Fibroblast of villous mesenchyme (primary cell): Measurements from ENCODE around the gene CD163L1. TPM values are rescaled to one million over a fixed set of nuclear protein-coding genes. Genes with fewer than 3 reads are reported as not detected.

ENCODE experiments used
- DNase-seq: peaks from one replicate; pipeline ENCODE4 v3.0.0-alpha.2; 2010; ENCODE audit warnings: low read depth
- H3K4me3 ChIP-seq: 2 replicates; pipeline ENCODE4 v1.5.1; 2011; ENCODE audit warnings: low read depth, mild to moderate bottlenecking, low read length
- total RNA-seq: library from RNA; depleted of rRNA; stranded (reverse); fragments of >200 nt; gene quantifications from 2 replicates; pipeline ENCODE4 v1.2.3, GENCODE V29; 2012
- TF ChIP-seq, protein P1 (sequence below): IDR thresholded peaks from 2 replicates; pipeline ENCODE4 v1.5.1; 2012; ENCODE audit warnings: low read depth, mild to moderate bottlenecking, low read length; ENCODE audit not compliant: insufficient read depth

The CD163L1 gene
- 7.3 and 11.0 TPM in 2 replicates for total RNA-seq

DNA sequence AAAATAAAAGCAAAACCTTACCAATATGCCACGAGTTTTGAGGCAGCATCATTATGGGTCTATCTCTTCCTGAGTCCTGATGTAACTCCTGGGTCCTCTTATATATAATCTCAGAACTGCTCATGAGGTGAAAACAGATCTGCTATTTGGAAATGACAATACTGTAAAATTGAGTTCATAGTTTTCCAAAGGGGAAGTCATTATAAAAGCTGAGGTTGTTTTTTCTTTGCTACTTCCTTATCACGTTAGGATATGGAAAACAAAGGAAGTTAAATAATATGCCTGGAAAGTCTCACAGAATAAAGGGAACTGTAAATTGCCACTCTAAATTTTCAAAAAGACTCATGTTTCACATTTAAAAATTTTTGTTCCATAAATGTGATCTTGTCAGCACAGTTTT is at the start of gene CD163L1:
CD163L1 (minus strand) TSS at position 78 of the 400 bp plus-strand sequence; CDS start at position 52, 26 bp downstream.
- TF ChIP-seq, protein P1, sequence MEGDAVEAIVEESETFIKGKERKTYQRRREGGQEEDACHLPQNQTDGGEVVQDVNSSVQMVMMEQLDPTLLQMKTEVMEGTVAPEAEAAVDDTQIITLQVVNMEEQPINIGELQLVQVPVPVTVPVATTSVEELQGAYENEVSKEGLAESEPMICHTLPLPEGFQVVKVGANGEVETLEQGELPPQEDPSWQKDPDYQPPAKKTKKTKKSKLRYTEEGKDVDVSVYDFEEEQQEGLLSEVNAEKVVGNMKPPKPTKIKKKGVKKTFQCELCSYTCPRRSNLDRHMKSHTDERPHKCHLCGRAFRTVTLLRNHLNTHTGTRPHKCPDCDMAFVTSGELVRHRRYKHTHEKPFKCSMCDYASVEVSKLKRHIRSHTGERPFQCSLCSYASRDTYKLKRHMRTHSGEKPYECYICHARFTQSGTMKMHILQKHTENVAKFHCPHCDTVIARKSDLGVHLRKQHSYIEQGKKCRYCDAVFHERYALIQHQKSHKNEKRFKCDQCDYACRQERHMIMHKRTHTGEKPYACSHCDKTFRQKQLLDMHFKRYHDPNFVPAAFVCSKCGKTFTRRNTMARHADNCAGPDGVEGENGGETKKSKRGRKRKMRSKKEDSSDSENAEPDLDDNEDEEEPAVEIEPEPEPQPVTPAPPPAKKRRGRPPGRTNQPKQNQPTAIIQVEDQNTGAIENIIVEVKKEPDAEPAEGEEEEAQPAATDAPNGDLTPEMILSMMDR = no peak

GRCh38 chr12:7493006-7493405 is 49.1 kb upstream of the CD163L1 start:
- no peak for DNase-seq
- TF ChIP-seq, protein P1 = no peak
- no peak overlapping the region for H3K4me3 ChIP-seq

More for the DNA sequence above, at the start of gene CD163L1:
- DNase-seq = no peak
- no peak within 1 kb of the TSS for H3K4me3 ChIP-seq

DNA sequence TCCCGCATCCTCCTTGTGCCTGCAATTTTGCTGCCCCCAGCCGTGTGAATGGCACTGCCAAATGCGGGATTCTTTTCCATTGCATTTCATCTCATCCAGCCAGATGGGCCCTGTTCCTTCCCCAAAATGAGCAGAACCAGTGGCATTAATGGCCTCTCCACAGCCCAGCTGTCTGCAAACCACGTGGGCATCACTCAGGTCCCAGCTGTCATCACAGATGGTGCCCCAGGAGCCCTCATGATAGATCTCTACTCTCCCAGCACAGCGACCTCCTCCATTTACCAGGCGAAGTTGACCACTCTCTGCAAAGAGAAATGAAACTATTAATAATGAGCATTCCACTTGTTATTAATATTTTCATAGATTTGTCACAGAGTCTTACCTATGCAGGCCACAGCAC is 42.6 kb upstream of the CD163L1 start:
- TF ChIP-seq, protein P1 = no peak
- H3K4me3 ChIP-seq = no peak overlapping the region
- DNase-seq = no peak

- no peak overlapping the region for H3K4me3 ChIP-seq
- DNase-seq = no peak
- TF ChIP-seq, protein P1 = no peak
Observed at GRCh38 chr12:7485095-7485494, 41.1 kb upstream of the CD163L1 start.

DNA sequence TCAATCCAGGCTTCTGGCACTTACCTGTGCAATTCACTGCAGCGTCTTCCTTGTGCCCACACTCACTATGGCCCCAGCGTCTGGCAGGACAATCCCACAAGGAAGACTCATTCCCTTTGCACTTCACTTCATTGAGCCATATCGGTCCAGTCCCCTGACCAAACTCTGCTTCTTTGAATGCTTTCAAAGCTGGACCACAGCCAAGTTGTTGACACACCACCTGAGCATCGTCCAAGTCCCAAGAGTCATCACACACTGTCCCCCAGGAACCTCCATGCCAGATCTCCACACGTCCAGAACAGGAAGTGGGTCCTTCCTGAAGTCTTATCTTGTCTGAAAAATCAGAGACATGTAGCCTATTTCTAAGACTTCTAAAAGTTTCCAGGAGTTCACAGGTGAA is 39.4 kb upstream of the CD163L1 start:
- TF ChIP-seq, protein P1 = no peak
- H3K4me3 ChIP-seq = no peak overlapping the region
- no peak for DNase-seq

GRCh38 chr12:7479771-7480170 is 35.8 kb upstream of the CD163L1 start:
- TF ChIP-seq, protein P1 = no peak
- no peak overlapping the region for H3K4me3 ChIP-seq
- peak; percentile 47 for DNase-seq

- H3K4me3 ChIP-seq = no peak overlapping the region
- TF ChIP-seq, protein P1 = no peak
- no peak for DNase-seq
Observed at GRCh38 chr12:7472060-7472459, 28.1 kb upstream of the CD163L1 start.
